GM23248 (cell line): ENCODE measurements around the gene KLHL30.

Source experiments
- EZH2 ChIP-seq: fragments of 200-600 bp; sonication (generic); IDR thresholded peaks from 2 replicates; pipeline ENCODE4 v1.6.1; 2018; ENCODE audit warnings: antibody characterized with exemption, mild to moderate bottlenecking; ENCODE audit not compliant: insufficient read depth, poor library complexity, severe bottlenecking
- EZH2phosphoT487 ChIP-seq: fragments of 200-600 bp; sonication (generic); IDR thresholded peaks from 2 replicates; pipeline ENCODE4 v1.6.1; 2018; ENCODE audit warnings: antibody characterized with exemption, moderate library complexity, mild to moderate bottlenecking, low read depth; ENCODE audit not compliant: insufficient read depth

DNA sequence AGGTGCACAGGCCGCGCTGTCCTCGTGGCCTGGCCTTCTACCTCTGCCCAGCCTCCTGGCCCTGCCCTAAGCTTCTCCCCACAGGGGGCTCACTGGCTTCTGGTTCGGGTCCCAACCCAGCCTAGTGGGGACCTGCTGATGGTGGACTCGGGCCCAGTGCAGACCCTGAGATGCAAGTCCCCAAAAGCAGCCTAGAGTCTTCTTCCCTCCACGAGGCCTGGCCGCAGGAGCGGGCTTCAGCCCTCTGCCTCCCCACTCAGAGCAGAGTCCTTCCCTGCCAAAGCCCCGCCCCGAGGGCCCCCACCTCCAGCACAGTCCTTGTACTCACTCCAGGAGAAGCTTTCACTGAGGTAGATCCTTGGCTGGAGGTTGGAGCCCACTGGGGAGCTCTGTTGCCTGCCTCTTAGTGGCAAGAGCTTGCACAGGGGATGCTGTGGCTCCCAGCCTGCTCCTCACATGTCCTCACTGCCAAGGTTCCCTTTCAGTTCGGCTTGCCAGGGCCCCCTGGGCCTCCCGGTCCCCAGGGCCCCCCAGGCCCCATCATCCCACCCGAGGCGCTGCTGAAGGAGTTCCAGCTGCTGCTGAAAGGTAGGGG is 23.9 kb downstream of the KLHL30 start:
- TF ChIP-seq EZH2phosphoT487: no peak
- TF ChIP-seq EZH2: no peak
